ENCODE measurements around the gene SELENOO. TPM values are rescaled to one million over a fixed set of nuclear protein-coding genes. Genes with fewer than 3 reads are reported as not detected.

Gene SELENOO
- total and polyA plus RNA-seq, 2 of the 13 experiments (the other 11 are each of a cell fraction or from before 2014, with no cell fraction given): 14.4 to 19.0 TPM

DNA sequence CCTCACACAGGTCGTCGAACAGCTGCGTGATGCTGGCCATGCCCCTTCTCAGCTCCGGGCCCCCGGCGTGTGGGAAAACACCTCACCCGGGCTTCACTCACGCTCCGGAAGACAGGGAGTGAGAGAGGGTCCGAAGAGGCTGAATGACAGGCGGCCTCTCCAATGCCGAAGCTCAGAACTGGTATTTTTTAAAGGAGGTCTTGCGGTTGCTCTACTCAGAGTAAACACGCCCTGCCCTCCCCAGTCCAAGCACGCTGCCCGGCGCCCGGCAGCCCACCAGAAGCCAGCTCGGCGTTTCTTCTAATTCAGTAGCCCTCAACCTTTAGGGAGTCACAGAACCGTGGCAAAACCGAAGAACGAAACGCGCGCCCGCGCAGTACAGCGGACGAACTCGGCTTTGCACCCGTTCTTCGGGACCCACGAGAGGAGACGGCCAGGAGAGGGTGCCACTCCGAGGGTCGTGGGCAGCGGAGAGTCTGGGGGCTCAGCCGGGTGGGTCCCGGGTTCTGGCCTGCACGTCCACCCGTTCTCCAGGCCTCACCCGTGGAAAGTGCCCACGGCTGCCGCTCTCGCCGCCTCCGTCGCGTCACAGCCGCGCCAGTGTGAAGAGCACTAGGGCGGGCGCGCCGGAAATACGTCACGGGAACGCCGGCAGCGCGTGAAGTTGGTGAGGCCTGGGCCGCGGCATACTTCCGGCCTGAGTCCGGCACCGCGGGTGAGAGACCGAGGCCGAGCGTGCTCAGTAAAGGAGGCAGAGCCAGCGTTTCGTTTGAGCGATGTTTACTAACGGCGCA, 43.8 kb downstream of the SELENOO start, which contains the start of gene TUBGCP6 (continued):
- TF ChIP-seq, protein P1, sequence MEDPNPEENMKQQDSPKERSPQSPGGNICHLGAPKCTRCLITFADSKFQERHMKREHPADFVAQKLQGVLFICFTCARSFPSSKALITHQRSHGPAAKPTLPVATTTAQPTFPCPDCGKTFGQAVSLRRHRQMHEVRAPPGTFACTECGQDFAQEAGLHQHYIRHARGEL (CRISPR knock-in tag; IDR thresholded peaks at IDR 0.05): no peak; the same call in 1 of the 2 replicates
- peak; percentile 95 for TF ChIP-seq ASH2L (IDR thresholded peaks at IDR 0.05; ENCODE audit: insufficient read length, low read depth, low read length)
- no peak for TF ChIP-seq SUZ12 (IDR thresholded peaks at IDR 0.05; ENCODE audit: low read depth, low read length)
- TF ChIP-seq IKZF5 (CRISPR knock-in tag; IDR thresholded peaks at IDR 0.05): peak; percentile 67; the same call in 1 of the 2 replicates
- peak; percentile 81; the same call in 1 of the 2 replicates for TF ChIP-seq CREBL2 (CRISPR knock-in tag; IDR thresholded peaks at IDR 0.05; ENCODE audit: borderline replicate concordance)
- peak; percentile 42; the same call in 1 of the 2 replicates for TF ChIP-seq ZNF547 (CRISPR knock-in tag; IDR thresholded peaks at IDR 0.05)
- TF ChIP-seq ZNF615 (CRISPR knock-in tag; IDR thresholded peaks at IDR 0.05; ENCODE audit: borderline replicate concordance): 0 out of 2 replicates have a peak, but pooled peaks have one; percentile 63
- peak; percentile 73; the same call in 1 of the 2 replicates for TF ChIP-seq ZNF251 (CRISPR knock-in tag; IDR thresholded peaks at IDR 0.05)
- peak; percentile 52; the same call in 1 of the 2 replicates for TF ChIP-seq MEF2D (CRISPR knock-in tag; IDR thresholded peaks at IDR 0.05)
- TF ChIP-seq KIAA2018 (CRISPR knock-in tag; IDR thresholded peaks at IDR 0.05; ENCODE audit: borderline replicate concordance): no peak
- TF ChIP-seq HOXA5 (CRISPR knock-in tag; IDR thresholded peaks at IDR 0.05): peak; percentile 70; the same call in 1 of the 2 replicates
- peak; percentile 94 for TF ChIP-seq PHF8 (CRISPR knock-in tag; IDR thresholded peaks at IDR 0.05)
- no peak for TF ChIP-seq TCF7L2 (IDR thresholded peaks at IDR 0.05; ENCODE audit: low read depth, low read length)
- peak; percentile 81 for TF ChIP-seq SP2 (CRISPR knock-in tag; IDR thresholded peaks at IDR 0.05)
- TF ChIP-seq SNRNP70 (IDR thresholded peaks at IDR 0.05; ENCODE audit: low read depth, low read length): no peak
- TF ChIP-seq SOX13 (IDR thresholded peaks at IDR 0.05): no peak
- TF ChIP-seq SOX13 (CRISPR knock-in tag; conservative IDR thresholded peaks at IDR 0.05 in 1 of 2, IDR thresholded peaks at IDR 0.05 in 1 of 2): peak in 1 of 2 experiments; percentile 56; a peak in 2 of 4 replicates
- TF ChIP-seq TCF7 (IDR thresholded peaks at IDR 0.05; ENCODE audit: low read depth): no peak
- no peak for TF ChIP-seq MBNL3 (CRISPR knock-in tag; conservative IDR thresholded peaks at IDR 0.05)

Measured in HepG2 (cell line).